ENCODE data around the gene HIVEP2. TPM values are rescaled to one million over a fixed set of nuclear protein-coding genes. Genes with fewer than 3 reads are reported as not detected.

HIVEP2 gene
- total RNA-seq, 3 donors from 2014 or later (not counting 1 experiment from before 2014, with no cell fraction given), result 14.6 to 21.6 (median 18.7) TPM

- DNase-seq (no peak), ATAC-seq (no peak)
- Mint-ChIP-seq H3K4me1 (no peaks in the 10 kb centered on the region), H3K27ac (no peak overlapping the region), H3K27me3 (ENCODE audit: low read depth in 2 of 2) (peaks cover 12 to 28% of the 10 kb centered on the region in 2 donors), H3K9me3 (peaks cover 7 to 9% of the 10 kb centered on the region in 2 donors), H3K4me3 (no peak overlapping the region), H3K36me3 (peaks cover 27% of the 10 kb centered on the region)
- H3K36me3 ChIP-seq (ENCODE audit: control insufficient read depth, insufficient read depth, low read length), result no peaks in the 10 kb centered on the region
- 63% methylated on average over 2 of the region's 5 CpGs for WGBS (ENCODE audit: insufficient coverage)
- no peaks in the 10 kb centered on the region for H3K27me3 ChIP-seq (ENCODE audit: control insufficient read depth, insufficient read depth, low read length)
- H3K27ac ChIP-seq (ENCODE audit: low read length), result no peak overlapping the region
- no peak for TF ChIP-seq CTCF (IDR thresholded peaks at IDR 0.05)
- intact Hi-C loops (cut with micrococcal nuclease), result no loop called here
- H3K9me3 ChIP-seq (ENCODE audit: control insufficient read depth, insufficient read depth, low read length), result peaks cover 3% of the 10 kb centered on the region
- H3K4me1 ChIP-seq (ENCODE audit: control insufficient read depth, insufficient read depth, low read length), result no peaks in the 10 kb centered on the region
- no peak overlapping the region for H3K4me3 ChIP-seq (ENCODE audit: low read length)
These were observed 223.6 kb downstream of the HIVEP2 start for GRCh38 chr6:142721215-142721920.

GRCh38 chr6:142718667-142719191 lies 226.2 kb downstream of the HIVEP2 start:
- H3K4me3 ChIP-seq (ENCODE audit: low read length), result no peak overlapping the region
- Mint-ChIP-seq H3K9me3 (peaks cover 7 to 9% of the 10 kb centered on the region in 2 donors), H3K4me3 (no peak overlapping the region), H3K4me1 (no peaks in the 10 kb centered on the region), H3K27ac (no peak overlapping the region), H3K27me3 (ENCODE audit: low read depth in 2 of 2) (peaks cover 15 to 28% of the 10 kb centered on the region in 2 donors), H3K36me3 (peaks cover 27% of the 10 kb centered on the region)
- H3K27ac ChIP-seq (ENCODE audit: low read length), result no peak overlapping the region
- H3K9me3 ChIP-seq (ENCODE audit: control insufficient read depth, insufficient read depth, low read length), result peaks cover 3% of the 10 kb centered on the region
- DNase-seq (no peak), ATAC-seq (no peak)
- H3K27me3 ChIP-seq (ENCODE audit: control insufficient read depth, insufficient read depth, low read length), result no peaks in the 10 kb centered on the region
- intact Hi-C loops (cut with micrococcal nuclease), result no loop called here
- TF ChIP-seq CTCF (IDR thresholded peaks at IDR 0.05), result no peak
- H3K36me3 ChIP-seq (ENCODE audit: control insufficient read depth, insufficient read depth, low read length), result no peaks in the 10 kb centered on the region
- H3K4me1 ChIP-seq (ENCODE audit: control insufficient read depth, insufficient read depth, low read length), result no peaks in the 10 kb centered on the region

- Histone ChIP-seq H3K27ac (ENCODE audit: low read length) (no peak overlapping the region), H3K4me3 (ENCODE audit: low read length) (no peak overlapping the region), H3K27me3 (ENCODE audit: control insufficient read depth, insufficient read depth, low read length) (no peaks in the 10 kb centered on the region), H3K36me3 (ENCODE audit: control insufficient read depth, insufficient read depth, low read length) (no peaks in the 10 kb centered on the region), H3K4me1 (ENCODE audit: control insufficient read depth, insufficient read depth, low read length) (no peaks in the 10 kb centered on the region), H3K9me3 (ENCODE audit: control insufficient read depth, insufficient read depth, low read length) (peaks cover 3% of the 10 kb centered on the region)
- Mint-ChIP-seq H3K27ac (no peak overlapping the region), H3K36me3 (peaks cover 22% of the 10 kb centered on the region), H3K27me3 (ENCODE audit: low read depth in 2 of 2) (peaks cover 15 to 21% of the 10 kb centered on the region in 2 donors), H3K4me3 (no peak overlapping the region), H3K4me1 (no peaks in the 10 kb centered on the region), H3K9me3 (peaks cover 7 to 9% of the 10 kb centered on the region in 2 donors)
- DNase-seq, result no peak
- intact Hi-C loops (cut with micrococcal nuclease), result no loop called here
- 69% methylated on average over 2 of the region's 2 CpGs for WGBS (ENCODE audit: insufficient coverage)
- ATAC-seq, result no peak
- TF ChIP-seq CTCF (IDR thresholded peaks at IDR 0.05), result no peak
These were observed 228.9 kb downstream of the HIVEP2 start for GRCh38 chr6:142716097-142716496.

Measured in natural killer cell (primary cell).